GM21723 (cell line): ENCODE results near the gene GJB5.
"Not testable (repeated sequence)": the region's sequence is repeated elsewhere in the genome, so short reads cannot be mapped to it uniquely, and the experiment has no call there.

Experiments
- ATAC-seq: cut with Tn5 transposase; IDR thresholded peaks from one replicate; pipeline ENCODE4 v1.9.1; 2021; ENCODE audit warnings: mild to moderate bottlenecking, moderate library complexity; ENCODE audit not compliant: unreplicated experiment

Gene GJB5

GRCh38 chr1:34773114-34773513 lies 18.3 kb downstream of the GJB5 start:
- ATAC-seq, result not testable (repeated sequence)

- no peak for ATAC-seq
Observed at GRCh38 chr1:34774957-34775356, 20.1 kb downstream of the GJB5 start.

- no peak for ATAC-seq
Observed at GRCh38 chr1:34776911-34777310, 22.1 kb downstream of the GJB5 start.

- ATAC-seq, result no peak
Observed at GRCh38 chr1:34777519-34778321, 22.9 kb downstream of the GJB5 start.

GRCh38 chr1:34778381-34778780 lies 23.5 kb downstream of the GJB5 start:
- no peak for ATAC-seq

GRCh38 chr1:34779005-34779404 lies 24.2 kb downstream of the GJB5 start:
- ATAC-seq, result no peak

- ATAC-seq, result no peak
Observed at GRCh38 chr1:34779526-34779925, 24.7 kb downstream of the GJB5 start.

GRCh38 chr1:34779962-34780361 lies 25.1 kb downstream of the GJB5 start:
- no peak for ATAC-seq

GRCh38 chr1:34780528-34780927 lies 25.7 kb downstream of the GJB5 start:
- no peak for ATAC-seq

GRCh38 chr1:34781071-34781843 lies 26.4 kb downstream of the GJB5 start, which contains the start of gene GJB3:
TSS of gene GJB3 (plus strand) at chr1:34781214. CDS start at chr1:34784763, 3,549 bp downstream.
- ATAC-seq, result no peak

- no peak for ATAC-seq
Observed at GRCh38 chr1:34781844-34782391, 27.1 kb downstream of the GJB5 start.

- ATAC-seq, result no peak
Observed at GRCh38 chr1:34784751-34785221, 29.9 kb downstream of the GJB5 start.

- ATAC-seq, result no peak
Observed at GRCh38 chr1:34785231-34785874, 30.5 kb downstream of the GJB5 start.

- no peak for ATAC-seq
Observed at GRCh38 chr1:34785875-34786470, 31.1 kb downstream of the GJB5 start.

- no peak for ATAC-seq
Observed at GRCh38 chr1:34786521-34787325, 31.9 kb downstream of the GJB5 start.

- ATAC-seq, result no peak
Observed at GRCh38 chr1:34787461-34788420, 32.9 kb downstream of the GJB5 start.

- no peak for ATAC-seq
Observed at GRCh38 chr1:34790985-34791384, 36.1 kb downstream of the GJB5 start.

- no peak for ATAC-seq
Observed at GRCh38 chr1:34792424-34792823, 37.6 kb downstream of the GJB5 start.
